OCI-M2 (cell line): ENCODE results near the gene GTF2E1.

ENCODE experiments used
- DNase-seq: peaks from one replicate; lab custom pipeline; 2025; ENCODE audit not compliant: unreplicated experiment; lab: John Stamatoyannopoulos, UW

GTF2E1 gene

GRCh38 chr3:120797857-120798256, 55.3 kb downstream of the GTF2E1 start:
- no peak for DNase-seq

GRCh38 chr3:120798346-120798745, 55.8 kb downstream of the GTF2E1 start:
- DNase-seq: no peak

- no peak for DNase-seq
These were observed 58.1 kb downstream of the GTF2E1 start for GRCh38 chr3:120800625-120801024.

- no peak for DNase-seq
These were observed 58.9 kb downstream of the GTF2E1 start for GRCh38 chr3:120801484-120801883.

- DNase-seq: no peak
These were observed 60.4 kb downstream of the GTF2E1 start for GRCh38 chr3:120802916-120803315.

- no peak for DNase-seq
These were observed 74.2 kb downstream of the GTF2E1 start for GRCh38 chr3:120816728-120817127.

GRCh38 chr3:120820748-120821147, 78.2 kb downstream of the GTF2E1 start:
- no peak for DNase-seq

GRCh38 chr3:120821426-120821825, 78.9 kb downstream of the GTF2E1 start:
- no peak for DNase-seq

GRCh38 chr3:120823156-120823555, 80.6 kb downstream of the GTF2E1 start:
- no peak for DNase-seq

GRCh38 chr3:120824613-120825012, 82.1 kb downstream of the GTF2E1 start:
- no peak for DNase-seq

GRCh38 chr3:120828796-120829195, 86.3 kb downstream of the GTF2E1 start:
- no peak for DNase-seq

- no peak for DNase-seq
These were observed 88.5 kb downstream of the GTF2E1 start for GRCh38 chr3:120831066-120831465.
